Stimulated activated CD4-positive, alpha-beta T cell treated with anti-CD3 and anti-CD28 coated beads, Interleukin-4, amount 100 ng/mL, for 4 hours (primary cell): ENCODE results near the gene CNKSR3.

ENCODE experiments used
- DNase-seq, 2 experiments: peaks; one replicate each; pipeline ENCODE4 v3.0.0-alpha.2; 2020

Gene CNKSR3

DNA sequence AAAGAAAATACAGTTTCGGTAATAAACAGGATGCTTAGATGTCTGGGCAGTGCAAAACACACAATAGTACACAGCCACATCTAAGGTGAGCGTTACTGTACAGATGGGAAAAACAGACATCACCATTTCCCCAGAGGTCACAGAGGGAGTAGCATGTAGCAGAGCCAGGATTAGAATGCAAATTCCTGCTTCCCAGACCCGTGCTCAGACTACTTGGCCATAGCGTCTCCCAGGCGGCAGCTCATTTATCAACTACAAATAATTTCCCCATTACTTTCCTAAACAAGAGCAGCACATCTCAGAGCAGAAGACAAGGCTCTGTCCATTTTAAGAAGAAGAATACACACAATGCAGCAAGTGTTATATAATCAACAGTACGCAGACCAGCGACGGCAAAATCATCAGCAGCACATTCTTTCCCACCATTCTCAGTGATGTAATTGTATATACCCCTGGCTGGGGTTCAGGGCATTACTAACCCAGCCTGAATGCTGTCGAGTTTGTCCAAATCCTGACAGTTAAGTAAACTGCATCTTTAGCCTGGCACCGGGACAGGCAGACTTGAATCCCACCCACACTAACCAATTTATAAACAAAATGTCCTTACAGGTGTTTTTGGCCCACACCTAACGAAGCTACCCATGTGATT, 61.9 kb downstream of the CNKSR3 start:
- DNase-seq, result no peak

DNA sequence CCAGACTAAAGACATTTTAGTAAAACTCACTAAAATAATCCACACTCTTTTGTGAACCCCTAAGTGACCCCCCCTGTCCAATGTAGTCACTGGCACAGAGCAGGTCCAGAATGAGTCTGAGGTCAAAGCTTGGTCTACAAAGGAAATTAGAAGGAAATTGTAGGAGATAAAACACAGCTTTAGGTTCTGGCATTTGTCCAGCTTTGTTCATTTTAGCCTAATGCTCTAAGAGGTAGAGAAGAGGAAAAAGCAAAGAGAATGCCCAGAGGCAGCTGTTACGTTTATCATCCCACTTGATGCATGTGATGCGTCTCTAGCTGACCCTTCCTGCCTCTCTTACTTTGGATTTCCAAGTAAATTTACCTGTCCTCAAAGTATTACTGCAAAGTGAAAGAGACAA, 62.5 kb downstream of the CNKSR3 start:
- no peak for DNase-seq

DNA sequence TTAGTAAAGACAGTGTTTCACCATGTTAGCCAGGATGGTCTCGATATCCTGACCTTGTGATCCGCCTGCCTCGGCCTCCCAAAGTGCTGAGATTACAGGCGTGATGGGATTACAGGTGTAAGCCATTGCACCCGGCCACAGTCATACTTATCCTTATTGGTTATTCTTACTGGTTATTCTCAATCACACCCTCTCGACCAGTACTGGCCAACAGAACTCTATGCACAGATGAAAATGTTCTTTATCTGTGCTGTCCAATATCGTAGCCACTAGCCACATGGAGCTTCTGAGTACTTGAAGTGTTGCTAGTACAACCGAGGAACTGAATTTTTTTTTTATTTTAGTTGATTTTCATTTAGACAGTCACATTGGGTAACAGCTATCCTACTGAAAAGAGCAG, 63.5 kb downstream of the CNKSR3 start:
- no peak for DNase-seq

DNA sequence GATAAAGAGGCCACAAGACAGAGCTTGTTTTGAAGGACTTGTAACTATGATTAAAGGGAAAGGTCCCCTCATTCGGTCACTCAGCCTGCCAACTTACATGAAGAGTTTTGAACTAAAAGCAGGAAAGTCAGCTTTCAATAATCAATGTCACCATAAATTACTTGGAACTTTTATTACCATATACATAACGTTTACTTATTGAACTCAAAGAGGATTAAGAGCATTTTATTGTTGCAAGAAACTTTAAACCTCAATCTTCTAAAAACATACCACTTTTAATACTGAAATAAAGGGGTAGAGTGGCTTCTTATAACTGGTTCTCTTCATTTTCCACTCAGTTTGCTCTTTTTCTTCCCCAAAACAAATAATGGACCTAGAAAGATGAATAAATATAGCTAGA, 65.1 kb downstream of the CNKSR3 start:
- DNase-seq, result no peak

DNA sequence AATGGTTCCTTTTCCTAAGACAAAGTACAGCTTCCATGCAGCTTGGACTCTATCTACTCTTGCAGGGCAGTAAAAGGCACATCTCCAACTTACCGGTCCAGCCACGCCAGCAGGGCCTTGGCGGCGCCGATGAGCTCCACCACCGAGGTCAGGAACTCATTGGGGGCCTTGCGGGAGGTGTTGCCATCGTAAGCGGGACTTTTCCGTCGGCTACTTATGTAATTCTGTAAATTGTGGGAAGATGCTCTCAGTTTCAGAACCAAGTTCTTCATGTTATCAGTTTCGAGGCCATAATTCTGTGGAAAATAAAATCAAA, 68.5 kb downstream of the CNKSR3 start:
- no peak for DNase-seq

DNA sequence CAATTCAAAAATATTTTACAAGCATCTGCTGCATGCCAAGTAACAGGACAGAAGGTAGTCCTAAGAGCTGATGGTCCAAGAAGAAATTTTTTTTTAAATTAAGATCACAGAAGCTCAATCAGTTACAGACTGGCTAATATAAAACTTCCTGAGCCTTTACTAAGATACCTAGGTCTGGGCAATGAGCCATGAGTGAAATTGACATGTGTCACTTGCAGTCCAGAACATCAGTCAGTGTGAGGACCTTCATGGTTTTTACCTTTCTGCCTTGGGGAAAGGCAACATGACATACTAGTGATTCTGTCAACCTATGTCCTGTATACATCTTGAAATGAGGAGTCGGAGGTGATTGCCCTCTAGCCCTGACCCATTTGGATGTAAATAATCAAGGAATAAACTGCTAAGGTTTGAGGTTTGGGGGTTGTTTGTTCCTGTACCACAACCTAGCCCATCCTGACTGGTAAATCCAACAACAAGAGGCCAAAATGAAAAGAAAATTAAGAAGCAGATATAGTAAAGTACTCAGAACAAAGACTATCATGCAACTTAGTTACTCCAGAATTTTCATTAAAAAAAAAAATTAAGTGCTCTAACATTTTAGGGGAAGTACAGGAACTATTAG, 70.0 kb downstream of the CNKSR3 start:
- no peak for DNase-seq

DNA sequence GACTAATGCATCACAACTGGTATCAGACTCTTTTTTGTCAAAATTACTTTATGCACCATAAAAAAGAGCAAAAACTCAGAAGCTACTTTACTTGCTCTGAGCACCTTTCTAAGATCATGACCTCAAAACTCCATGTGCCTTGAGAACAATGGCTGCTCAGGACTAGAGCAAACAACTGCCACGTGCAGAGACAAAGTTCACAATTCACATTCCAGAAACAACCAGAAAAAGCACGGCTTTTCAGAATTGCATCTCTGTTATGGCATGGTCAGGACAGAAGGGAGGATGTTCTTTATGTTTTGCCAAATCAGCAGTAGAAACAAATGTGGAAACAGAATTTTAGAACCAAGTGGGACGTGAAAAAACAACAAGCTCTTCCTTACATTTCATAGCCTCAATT, 70.5 kb downstream of the CNKSR3 start:
- no peak for DNase-seq

DNA sequence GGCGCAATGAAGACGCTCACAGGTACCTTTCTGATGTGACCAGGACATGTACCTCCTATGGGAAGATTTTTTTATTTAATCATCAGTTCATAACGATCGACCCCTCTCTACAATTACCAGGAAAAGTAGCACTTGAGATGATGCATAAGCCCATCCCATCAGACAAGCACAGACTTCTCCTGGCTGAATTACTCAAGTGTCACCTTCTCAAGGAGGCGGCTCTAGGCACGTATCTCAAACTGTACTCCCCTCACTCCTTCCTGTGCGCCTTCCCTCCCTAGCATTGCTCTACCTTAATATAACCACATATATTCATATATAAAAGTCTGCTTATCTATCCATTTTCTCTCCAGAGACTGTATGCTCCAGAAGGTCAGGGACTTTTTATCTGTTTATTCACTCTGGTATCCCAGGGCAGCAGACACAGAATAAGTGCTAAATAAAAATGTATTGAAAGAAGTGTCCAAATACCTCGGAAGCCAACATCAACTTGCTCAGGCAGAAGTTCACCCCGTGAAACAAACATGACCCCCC, 71.5 kb downstream of the CNKSR3 start:
- DNase-seq, result no peak

DNA sequence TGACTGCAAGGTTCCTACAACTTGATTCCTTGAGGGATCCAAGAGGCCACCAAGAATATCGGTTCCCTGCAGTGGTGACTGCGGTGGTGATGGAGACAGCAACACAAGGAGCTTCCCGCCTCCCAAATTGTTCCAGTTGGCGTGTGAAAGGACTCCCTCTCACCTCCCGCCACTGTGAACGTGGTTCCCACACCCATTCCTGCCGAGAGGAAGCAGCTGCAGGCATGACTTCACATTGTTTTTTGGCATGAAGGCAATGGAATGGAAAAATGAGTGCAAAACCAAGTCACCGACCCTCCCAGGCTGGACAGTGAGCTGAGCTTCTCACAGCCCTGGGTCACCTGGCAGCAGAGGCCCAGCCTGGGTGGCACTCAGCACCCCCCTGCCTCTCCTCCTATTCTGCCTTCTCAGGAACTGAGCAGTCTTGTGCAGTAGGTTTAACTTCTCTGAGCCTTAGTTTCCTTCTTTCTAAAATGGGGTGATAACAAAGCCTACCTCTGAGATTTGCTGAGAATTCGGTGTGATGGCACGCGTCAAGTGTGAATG, 75.0 kb downstream of the CNKSR3 start:
- DNase-seq, result no peak

DNA sequence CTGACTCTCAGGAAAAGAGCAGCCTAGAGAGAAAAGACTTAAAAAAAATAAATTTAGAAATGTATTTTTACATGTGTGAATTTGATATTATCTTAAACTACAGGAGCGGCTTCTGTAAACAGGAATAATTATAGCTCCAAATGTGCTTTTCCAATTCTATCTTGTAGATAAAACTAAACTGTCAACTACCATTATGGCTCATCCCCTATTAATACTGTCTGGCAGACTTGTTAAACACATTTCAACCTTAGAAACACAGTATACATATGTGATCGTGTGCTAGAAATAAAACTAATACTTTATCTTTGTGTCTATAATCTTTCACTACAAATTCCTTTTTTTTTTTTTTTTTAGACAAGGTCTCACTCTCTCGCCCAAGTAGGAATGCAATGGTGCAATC, 75.8 kb downstream of the CNKSR3 start:
- DNase-seq, result no peak

DNA sequence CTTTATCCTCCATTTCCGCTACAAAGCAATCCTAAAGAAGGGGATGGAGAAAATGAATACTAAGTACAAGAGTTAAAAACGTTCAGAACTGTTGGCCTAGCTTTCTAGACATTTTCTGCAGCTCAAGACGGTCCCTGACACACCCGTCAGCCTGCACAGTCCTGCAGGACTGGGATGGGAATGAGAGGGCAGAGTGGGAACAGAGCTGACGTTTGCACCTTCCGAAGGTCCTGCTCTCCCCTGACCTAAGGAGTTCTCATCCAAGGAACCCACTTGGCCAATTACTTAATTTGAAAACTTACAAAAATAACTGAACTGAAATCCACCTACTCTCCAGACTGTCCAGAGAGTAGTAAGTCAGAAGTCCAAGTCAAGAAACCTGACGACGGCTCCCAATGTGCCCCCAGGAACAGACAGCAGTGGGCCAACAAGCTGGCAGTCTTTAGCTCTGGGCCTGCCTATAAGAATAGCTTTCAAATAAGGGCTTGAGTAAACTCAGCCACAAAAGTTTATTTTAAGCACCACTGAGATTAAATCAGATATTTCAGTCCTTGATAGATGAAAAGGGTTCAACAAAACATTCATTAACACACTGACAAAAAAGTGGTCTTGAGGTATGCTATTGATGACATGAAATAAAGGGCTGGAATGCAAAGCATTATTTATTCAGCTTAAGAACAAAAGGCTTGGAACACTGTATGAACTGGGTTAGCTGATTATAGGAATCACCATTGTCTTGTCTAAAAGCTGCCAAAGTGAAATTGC, 76.8 kb downstream of the CNKSR3 start:
- DNase-seq, result no peak

DNA sequence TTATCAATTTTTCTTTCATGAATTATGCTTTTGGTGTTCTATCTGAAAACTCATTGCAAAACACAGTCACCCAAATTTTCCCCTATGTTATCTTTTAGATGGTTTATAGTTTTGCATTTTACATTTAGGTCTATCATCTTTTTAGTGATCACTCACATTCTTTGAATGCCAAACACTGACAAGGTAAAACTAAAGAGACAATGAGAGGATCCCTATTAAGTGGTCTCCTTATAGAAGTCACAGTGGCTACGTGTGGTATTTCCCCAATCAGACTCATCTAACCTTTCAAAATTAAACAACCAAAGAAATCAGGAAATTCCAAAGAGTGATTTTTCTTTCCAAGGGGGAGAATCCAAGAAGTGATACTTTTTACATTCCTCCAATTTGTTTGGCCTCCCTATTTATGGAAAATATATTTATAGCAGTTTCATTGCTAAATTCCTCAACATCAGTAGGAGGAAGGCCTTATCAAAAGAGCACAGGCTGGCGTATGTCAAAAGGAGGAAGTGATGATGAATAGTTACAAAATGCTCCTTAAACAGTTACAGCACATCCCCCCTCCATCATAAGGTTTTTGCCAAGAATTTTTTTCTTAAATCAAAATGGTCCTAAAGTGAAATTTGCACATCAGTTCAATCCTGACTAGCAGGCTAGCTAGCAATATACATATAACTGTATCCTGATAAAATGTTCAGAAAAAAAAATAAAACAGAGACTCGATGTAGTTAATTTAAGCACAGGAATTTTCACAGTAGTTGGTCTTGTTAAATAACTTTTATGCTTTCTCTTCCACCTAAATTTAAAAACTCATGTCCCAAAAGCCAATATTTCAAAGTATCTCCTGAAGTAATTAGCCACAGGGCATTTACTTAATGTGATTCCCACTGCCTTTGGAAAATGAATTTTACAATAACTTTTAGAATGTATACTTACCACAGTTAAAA, 77.7 kb downstream of the CNKSR3 start:
- no peak for DNase-seq

DNA sequence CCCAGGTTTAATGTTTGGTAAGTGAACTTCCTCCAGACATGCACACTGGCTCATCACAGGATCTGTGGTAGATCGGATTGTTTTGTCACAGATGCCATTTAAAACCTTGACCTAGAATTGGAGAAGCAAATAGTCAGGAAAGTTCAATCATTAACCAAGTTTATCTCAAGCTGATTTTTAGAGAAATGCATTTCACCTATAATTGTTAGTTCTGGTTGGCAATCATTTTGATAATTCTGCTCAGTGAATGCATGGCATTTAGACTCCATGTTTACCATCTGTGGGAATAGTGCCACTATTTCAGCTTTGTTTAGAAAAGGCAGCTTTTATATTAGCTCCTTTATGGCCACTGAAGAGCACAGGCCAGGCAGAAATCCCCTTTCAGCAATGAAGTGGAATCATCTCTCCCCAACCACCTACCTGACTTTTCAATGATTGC, 80.0 kb downstream of the CNKSR3 start:
- no peak for DNase-seq

DNA sequence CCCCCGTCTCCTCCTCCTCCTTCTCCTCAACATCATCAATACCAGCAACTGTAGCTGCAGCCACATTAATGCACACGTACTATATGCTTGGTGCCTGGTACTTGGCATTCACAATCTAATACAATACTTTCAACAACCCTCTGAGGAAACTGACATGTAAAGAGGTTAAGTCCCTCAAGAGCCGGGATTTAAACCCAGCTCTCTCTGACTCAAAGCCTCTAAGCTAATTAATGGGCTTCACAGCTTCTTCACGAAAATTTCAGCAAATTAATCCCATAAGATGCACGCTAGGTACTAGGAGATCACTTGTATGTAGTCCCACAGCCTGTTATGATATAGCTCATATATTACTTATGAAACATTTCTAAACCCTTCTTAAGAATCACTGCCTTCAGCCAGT, 80.8 kb downstream of the CNKSR3 start:
- no peak for DNase-seq

DNA sequence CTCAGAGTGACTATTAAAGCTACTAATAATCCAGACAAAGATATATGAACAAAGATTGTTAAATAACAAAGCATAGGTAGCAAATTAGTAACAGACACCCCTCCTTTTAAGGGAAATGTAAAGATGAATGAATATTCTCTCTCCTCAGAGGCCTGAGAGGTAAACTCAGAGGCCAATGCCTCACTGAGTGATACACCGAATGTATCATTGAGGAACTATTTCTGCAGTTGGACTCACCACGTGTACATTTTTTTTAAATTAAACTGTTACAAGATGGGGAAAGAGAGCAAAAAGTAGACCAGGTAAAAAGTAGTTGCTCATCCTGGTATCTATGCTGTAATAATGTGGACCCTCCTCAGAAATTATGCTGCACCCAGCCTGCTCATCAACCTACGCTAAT, 81.6 kb downstream of the CNKSR3 start:
- no peak for DNase-seq

DNA sequence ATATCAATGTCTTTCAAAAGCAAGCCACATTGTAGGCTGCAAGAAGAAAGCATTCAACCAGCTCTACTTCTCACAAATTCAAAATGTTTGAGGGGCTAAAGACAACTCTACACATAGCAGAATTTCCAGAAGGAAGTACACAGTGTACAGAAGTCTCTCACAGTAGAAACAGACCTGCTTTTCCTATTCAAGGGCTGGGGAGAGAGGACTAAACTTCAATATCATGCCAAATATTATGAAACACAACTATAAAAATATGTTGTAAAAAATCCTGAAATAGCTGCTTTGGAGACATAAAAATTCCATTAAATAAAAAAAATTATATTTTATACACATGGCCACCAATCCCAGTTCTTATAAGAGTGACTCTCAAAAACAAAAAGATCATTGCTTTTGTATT, 83.0 kb downstream of the CNKSR3 start:
- DNase-seq, result no peak

DNA sequence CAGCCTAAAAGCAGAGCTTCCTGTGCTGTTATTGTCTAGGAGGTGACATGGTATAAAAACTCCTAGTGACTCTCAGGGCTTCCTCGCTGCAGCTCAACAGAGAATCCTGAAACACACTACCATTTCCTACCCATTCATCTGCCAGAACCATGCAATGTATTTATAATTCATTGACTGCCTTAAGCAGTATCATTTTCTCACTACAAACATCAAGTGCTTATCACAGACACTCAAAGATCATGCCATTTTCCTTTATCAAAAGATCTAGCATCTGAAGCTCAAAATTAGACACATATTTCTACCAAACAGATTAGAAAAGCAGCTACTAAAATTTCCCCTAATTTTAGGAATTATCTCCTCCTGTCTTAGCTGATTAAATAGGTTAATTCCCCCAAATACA, 83.5 kb downstream of the CNKSR3 start:
- DNase-seq, result no peak

DNA sequence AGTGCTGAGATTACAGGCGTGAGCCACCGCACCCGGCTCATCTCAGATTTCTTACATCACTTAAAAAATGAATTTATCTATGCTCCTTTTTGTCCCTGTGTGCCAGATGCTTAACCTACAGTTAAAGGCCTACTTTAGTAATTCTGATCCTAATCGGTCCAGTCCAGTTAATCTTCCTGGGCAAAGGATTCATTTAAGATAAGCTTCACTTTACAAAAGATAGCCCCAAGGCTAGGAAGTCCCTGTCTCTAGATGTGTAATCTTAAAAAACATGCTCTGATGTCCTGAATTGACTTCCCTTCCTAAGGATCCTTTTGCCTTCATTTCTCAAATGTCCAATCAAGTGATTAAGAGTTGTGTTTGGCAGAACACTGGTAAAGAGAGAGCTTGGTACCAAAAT, 85.5 kb downstream of the CNKSR3 start:
- no peak for DNase-seq

DNA sequence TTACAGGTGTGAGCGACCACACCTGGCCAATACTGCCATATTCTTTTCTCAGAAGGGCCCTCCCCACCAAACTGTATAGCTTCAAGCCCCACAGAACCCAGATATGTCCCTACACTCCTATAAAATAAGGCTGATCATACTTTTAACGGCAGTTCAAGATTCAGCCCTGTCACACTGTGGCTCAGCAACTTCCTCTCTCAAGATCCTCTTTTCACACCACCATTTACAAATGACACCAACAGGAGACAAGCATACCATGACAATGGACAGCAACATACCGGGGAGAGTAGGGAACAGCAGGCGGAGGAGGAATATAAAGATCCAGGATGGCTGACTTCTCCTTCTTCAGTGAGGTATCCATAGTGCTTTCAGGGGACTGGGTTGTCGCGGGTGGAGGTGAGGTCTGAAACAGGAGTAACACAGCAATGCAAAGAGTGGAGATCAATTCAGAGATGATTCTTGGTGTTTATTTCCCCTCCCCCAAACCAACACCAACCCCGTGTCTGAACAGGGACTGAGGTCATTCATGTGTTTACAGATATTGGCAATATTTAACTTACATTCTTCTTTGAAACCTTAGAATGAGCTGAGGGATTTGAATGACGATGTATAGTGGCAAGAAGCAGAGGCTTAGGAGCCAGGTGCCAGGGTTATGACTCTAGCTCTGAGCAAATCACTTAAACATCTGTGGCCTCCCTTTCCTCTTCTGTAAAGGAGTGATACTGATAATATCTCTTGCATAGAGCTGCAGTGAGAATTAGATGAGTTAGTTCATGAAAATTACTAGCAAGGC, 96.3 kb downstream of the CNKSR3 start:
- DNase-seq, result no peak

DNA sequence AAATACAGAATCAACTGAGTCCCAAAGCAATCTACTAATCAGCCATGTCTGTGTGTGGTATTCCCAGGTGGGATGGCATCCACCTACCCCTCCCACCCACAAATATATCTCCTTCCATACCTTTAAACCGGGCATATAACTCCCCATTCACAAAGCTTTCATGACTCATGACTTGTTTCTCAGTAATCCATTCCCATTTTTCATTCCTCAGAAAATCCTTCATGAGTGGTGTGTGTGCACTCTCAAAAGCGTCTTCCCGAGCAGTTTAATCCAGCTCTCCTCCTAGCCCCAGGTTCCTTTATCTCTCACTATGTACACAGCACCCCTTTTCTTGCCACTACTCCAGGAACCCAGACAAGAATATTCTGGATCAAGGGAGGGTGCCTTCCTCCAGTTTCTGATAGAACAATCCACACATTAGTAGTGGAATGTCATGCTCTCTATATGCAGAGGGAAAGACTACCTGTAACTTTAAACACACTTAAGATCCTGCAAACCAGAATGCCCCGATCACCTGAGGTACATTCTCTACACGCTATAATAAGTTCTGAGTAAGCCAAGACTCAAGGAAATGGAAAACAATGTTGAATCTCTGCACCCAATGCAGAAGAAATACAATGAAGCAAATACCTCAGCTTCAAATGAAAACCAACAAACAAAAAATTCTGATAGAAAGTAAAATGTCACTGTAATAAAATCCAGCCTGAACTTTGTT, 98.2 kb downstream of the CNKSR3 start:
- DNase-seq, result no peak

DNA sequence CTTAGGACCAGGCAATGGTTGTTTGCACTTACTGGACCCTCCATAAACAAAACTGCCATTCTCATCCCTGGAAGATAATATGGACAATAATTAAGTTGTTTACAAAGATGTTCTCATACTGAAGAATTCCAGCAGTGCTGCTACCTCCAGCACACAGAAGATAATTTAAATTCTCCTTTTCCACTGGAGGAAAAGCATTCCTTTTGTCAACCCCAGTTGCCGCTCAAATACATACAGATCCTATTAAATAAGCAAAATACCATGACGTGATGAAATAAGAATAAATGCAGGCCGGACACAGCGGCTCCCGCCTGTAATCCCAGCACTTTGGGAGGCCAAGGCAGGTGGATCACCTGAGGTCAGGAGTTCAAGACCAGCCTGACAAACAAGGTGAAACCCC, 99.4 kb downstream of the CNKSR3 start:
- DNase-seq, result no peak
